NCI-H187 (cell line): ENCODE results near the gene TLN1.

Experiments
- DNase-seq, 2 experiments: peaks; one replicate each; lab custom pipeline; 2025; lab: John Stamatoyannopoulos, UW

The TLN1 gene

GRCh38 chr9:35728041-35728971, 3.7 kb downstream of the TLN1 start:
- no peak for DNase-seq

- no peak for DNase-seq
These were observed 4.3 kb downstream of the TLN1 start for GRCh38 chr9:35727676-35728040.

GRCh38 chr9:35726931-35727330, 5.1 kb downstream of the TLN1 start:
- DNase-seq, result no peak

GRCh38 chr9:35725362-35725761, 6.6 kb downstream of the TLN1 start:
- no peak for DNase-seq

GRCh38 chr9:35723908-35724307, 8.1 kb downstream of the TLN1 start:
- DNase-seq, result no peak

- DNase-seq, result no peak
These were observed 8.6 kb downstream of the TLN1 start for GRCh38 chr9:35723426-35723825.

GRCh38 chr9:35719546-35719945, 12.4 kb downstream of the TLN1 start:
- no peak for DNase-seq

GRCh38 chr9:35718721-35719511, 13.1 kb downstream of the TLN1 start:
- DNase-seq, result no peak

GRCh38 chr9:35717132-35717870, 14.7 kb downstream of the TLN1 start:
- DNase-seq, result no peak

- no peak for DNase-seq
These were observed 15.8 kb downstream of the TLN1 start for GRCh38 chr9:35716230-35716629.

GRCh38 chr9:35714579-35715252, 17.3 kb downstream of the TLN1 start:
- no peak for DNase-seq

- DNase-seq, result no peak
These were observed 17.9 kb downstream of the TLN1 start for GRCh38 chr9:35714123-35714522.

GRCh38 chr9:35713578-35713977, 18.4 kb downstream of the TLN1 start:
- DNase-seq, result no peak

- DNase-seq, result no peak
These were observed 19.1 kb downstream of the TLN1 start for GRCh38 chr9:35712762-35713400.

GRCh38 chr9:35711501-35712428, 20.2 kb downstream of the TLN1 start:
- no peak for DNase-seq

GRCh38 chr9:35710818-35711500, 21.0 kb downstream of the TLN1 start:
- no peak for DNase-seq

- no peak for DNase-seq
These were observed 23.8 kb downstream of the TLN1 start for GRCh38 chr9:35708146-35708545.

- DNase-seq, result no peak
These were observed 25.0 kb downstream of the TLN1 start for GRCh38 chr9:35706951-35707350.

GRCh38 chr9:35705836-35706430, 26.1 kb downstream of the TLN1 start:
- no peak for DNase-seq
